ENCODE results near the gene GAGE10.

DNA sequence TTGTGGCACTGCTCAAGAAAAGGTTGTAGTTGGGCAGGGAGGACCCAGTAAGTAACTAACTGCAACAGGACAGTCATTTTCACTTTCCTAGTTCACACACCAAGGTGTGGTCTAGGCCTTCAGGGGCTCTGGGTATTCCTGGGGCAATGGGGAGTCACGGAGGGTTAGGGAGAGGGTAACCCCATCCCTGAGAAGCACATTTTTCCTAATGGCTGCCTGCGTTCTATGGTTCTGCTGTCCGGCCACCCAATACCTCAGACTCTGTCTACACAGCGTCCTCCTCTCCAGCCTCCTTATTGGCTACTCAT, 34.8 kb upstream of the GAGE10 start:
- TF ChIP-seq, protein P1, sequence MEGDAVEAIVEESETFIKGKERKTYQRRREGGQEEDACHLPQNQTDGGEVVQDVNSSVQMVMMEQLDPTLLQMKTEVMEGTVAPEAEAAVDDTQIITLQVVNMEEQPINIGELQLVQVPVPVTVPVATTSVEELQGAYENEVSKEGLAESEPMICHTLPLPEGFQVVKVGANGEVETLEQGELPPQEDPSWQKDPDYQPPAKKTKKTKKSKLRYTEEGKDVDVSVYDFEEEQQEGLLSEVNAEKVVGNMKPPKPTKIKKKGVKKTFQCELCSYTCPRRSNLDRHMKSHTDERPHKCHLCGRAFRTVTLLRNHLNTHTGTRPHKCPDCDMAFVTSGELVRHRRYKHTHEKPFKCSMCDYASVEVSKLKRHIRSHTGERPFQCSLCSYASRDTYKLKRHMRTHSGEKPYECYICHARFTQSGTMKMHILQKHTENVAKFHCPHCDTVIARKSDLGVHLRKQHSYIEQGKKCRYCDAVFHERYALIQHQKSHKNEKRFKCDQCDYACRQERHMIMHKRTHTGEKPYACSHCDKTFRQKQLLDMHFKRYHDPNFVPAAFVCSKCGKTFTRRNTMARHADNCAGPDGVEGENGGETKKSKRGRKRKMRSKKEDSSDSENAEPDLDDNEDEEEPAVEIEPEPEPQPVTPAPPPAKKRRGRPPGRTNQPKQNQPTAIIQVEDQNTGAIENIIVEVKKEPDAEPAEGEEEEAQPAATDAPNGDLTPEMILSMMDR (IDR thresholded peaks at IDR 0.05): no peak
- no peak for TF ChIP-seq POLR2A (IDR thresholded peaks at IDR 0.05)
